UCSD-AML1 (cell line): ENCODE results near the gene TTC19.

Experiments
- DNase-seq: peaks from one replicate; lab custom pipeline; 2025; ENCODE audit not compliant: unreplicated experiment; lab: John Stamatoyannopoulos, UW

TTC19 gene

GRCh38 chr17:15999141-15999973 lies at the start of gene TTC19, which contains the start of gene ZSWIM7:
Gene TTC19, plus strand, starts transcription at chr17:15999824. Its CDS starts 25 bp downstream, at chr17:15999849.
Gene ZSWIM7, minus strand, starts transcription at chr17:15999704. Its CDS starts 110 bp downstream, at chr17:15999594.
- DNase-seq, result peak; percentile 97

- no peak for DNase-seq
Observed at GRCh38 chr17:15951368-15952047, 48.1 kb upstream of the TTC19 start.

- DNase-seq, result no peak
Observed at GRCh38 chr17:15952048-15952532, 47.5 kb upstream of the TTC19 start.

- no peak for DNase-seq
Observed at GRCh38 chr17:15952916-15953790, 46.5 kb upstream of the TTC19 start.

- DNase-seq, result no peak
Observed at GRCh38 chr17:15954222-15954621, 45.4 kb upstream of the TTC19 start.

- peak; percentile 35 for DNase-seq
Observed at GRCh38 chr17:15955793-15956541, 43.7 kb upstream of the TTC19 start.

GRCh38 chr17:15957206-15957605 lies 42.4 kb upstream of the TTC19 start:
- DNase-seq, result no peak

- DNase-seq, result no peak
Observed at GRCh38 chr17:15957608-15958307, 41.9 kb upstream of the TTC19 start.

GRCh38 chr17:15958484-15958854 lies 41.2 kb upstream of the TTC19 start:
- no peak for DNase-seq

GRCh38 chr17:15963670-15964110 lies 35.9 kb upstream of the TTC19 start:
- no peak for DNase-seq

GRCh38 chr17:15965528-15965927 lies 34.1 kb upstream of the TTC19 start:
- no peak for DNase-seq

- peak; percentile 49 for DNase-seq
Observed at GRCh38 chr17:15966183-15966878, 33.3 kb upstream of the TTC19 start.

- DNase-seq, result peak; percentile 49
Observed at GRCh38 chr17:15966879-15967248, 32.8 kb upstream of the TTC19 start.

- DNase-seq, result no peak
Observed at GRCh38 chr17:15967706-15968399, 31.8 kb upstream of the TTC19 start.

GRCh38 chr17:15969463-15969862 lies 30.2 kb upstream of the TTC19 start:
- DNase-seq, result no peak

- no peak for DNase-seq
Observed at GRCh38 chr17:15970500-15970899, 29.1 kb upstream of the TTC19 start.

GRCh38 chr17:15971098-15971678 lies 28.4 kb upstream of the TTC19 start:
- no peak for DNase-seq

- DNase-seq, result no peak
Observed at GRCh38 chr17:15971882-15972281, 27.7 kb upstream of the TTC19 start.
